Measurements from ENCODE around the gene EHMT1. TPM values are rescaled to one million over a fixed set of nuclear protein-coding genes. Genes with fewer than 3 reads are reported as not detected.
"Not testable (repeated sequence)": the region's sequence is repeated elsewhere in the genome, so short reads cannot be mapped to it uniquely, and the experiment has no call there.

Gene EHMT1
- total and polyA plus RNA-seq, 2 donors: 37.3 to 56.9 TPM

DNA sequence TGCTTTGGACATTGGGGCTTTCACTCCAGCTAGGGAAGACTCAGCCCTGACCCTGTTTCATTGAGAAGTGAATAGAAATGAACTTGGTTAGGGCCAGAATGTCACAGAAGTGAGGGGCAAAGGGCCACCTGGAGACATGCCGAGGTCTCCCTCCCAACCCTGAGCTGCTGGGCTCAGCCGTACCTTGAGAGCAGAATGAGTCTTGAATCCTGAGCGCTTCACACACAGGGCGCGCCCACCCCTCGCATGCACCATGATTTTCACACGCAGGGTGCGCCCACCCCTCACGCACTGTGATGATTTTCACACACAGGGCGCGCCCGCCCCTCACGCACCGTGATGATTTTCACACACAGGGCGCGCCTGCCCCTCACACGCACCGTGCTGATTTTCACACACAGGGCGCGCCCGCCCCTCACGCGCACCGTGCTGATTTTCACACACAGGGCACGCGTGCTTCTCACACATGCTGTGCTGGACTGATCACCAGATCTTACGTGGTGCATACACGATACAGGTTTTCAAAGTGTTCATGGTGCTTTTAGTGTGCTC, 99.0 kb downstream of the EHMT1 start:
- Histone ChIP-seq H3K9me3 (ENCODE audit: control insufficient read depth in 2 of 2, insufficient read depth in 1 of 2, low read length in 1 of 2) (peaks cover 6 to 27% of the 10 kb centered on the region in 2 donors), H3K27ac (ENCODE audit: low read depth in 1 of 2, low read length in 1 of 2) (no peak overlapping the region), H3K27me3 (ENCODE audit: control insufficient read depth in 2 of 2, insufficient read depth in 1 of 2, low read length in 1 of 2) (no peaks in the 10 kb centered on the region), H3K36me3 (ENCODE audit: control insufficient read depth in 2 of 2, insufficient read depth in 2 of 2, low read length in 1 of 2) (peaks cover 41 to 61% of the 10 kb centered on the region in 2 donors), H3K4me3 (ENCODE audit: low read length in 2 of 2) (no peak overlapping the region), H3K4me1 (ENCODE audit: control insufficient read depth in 2 of 2, insufficient read depth in 2 of 2, low read length in 2 of 2) (peaks cover 0 to 5% of the 10 kb centered on the region in 2 donors)
- no peak for DNase-seq (ENCODE audit: low read depth in 6 of 9, low spot score in 9 of 9)
- 97% methylated on average over 28 of the region's 28 CpGs for WGBS

DNA sequence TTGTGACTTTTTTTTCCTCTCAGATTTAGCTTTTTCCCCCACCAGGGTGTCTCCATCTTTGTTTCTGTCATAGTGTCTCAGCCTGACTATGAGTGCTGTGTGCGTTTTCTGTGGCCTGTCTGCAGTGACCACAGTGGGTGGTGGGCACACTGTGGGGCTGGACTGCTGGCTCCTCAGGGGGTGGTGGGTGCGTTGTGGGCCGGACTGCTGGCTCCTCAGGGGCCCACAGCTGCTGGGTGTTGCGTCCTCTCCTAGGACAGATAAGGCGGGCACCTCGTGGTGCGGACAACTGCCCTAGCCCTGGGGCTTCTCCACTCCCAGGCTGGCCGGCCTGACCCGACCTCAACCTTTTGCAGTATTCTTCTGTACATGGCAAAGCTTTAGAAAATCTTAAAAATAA, 100.4 kb downstream of the EHMT1 start:
- H3K27me3 ChIP-seq (ENCODE audit: control insufficient read depth in 2 of 2, insufficient read depth in 1 of 2, low read length in 1 of 2): no peaks in the 10 kb centered on the region
- H3K4me3 ChIP-seq (ENCODE audit: low read length in 2 of 2): no peak overlapping the region
- DNase-seq (ENCODE audit: low read depth in 6 of 9, low spot score in 9 of 9): no peak
- H3K36me3 ChIP-seq (ENCODE audit: control insufficient read depth in 2 of 2, insufficient read depth in 2 of 2, low read length in 1 of 2): peaks cover 37 to 61% of the 10 kb centered on the region in 2 donors
- peaks cover 6 to 27% of the 10 kb centered on the region in 2 donors for H3K9me3 ChIP-seq (ENCODE audit: control insufficient read depth in 2 of 2, insufficient read depth in 1 of 2, low read length in 1 of 2)
- no peak overlapping the region for H3K27ac ChIP-seq (ENCODE audit: low read depth in 1 of 2, low read length in 1 of 2)
- H3K4me1 ChIP-seq (ENCODE audit: control insufficient read depth in 2 of 2, insufficient read depth in 2 of 2, low read length in 2 of 2): peaks cover 0 to 5% of the 10 kb centered on the region in 2 donors
- WGBS: 97% methylated on average over 9 of the region's 9 CpGs

DNA sequence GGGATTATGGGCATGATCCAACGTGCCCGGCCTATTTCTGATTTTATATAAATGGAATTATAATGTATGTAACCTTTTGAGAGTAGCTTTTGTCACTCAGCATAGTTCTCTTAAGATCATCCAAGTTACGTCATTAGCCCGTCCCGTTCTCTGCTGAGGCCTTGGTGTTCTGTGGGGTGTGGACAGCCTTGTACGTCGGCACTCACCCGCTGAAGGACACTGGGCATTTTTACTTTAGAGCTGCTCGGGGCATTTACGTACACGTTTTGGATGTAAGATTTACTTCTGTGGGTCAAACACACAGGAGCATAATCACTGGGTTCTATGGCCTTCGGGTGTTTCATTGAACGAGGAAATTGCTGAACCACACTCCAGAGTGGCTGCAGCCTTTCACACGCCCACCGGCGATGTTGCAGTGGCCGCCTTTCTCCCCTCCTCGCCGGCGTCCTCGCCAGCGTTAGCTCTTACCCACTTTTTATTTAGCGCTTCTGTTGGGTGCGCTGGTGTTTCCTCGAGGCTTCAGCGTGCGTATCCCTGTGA, 101.8 kb downstream of the EHMT1 start:
- DNase-seq (ENCODE audit: low read depth in 6 of 9, low spot score in 9 of 9): no peak
- Histone ChIP-seq H3K36me3 (ENCODE audit: control insufficient read depth in 2 of 2, insufficient read depth in 2 of 2, low read length in 1 of 2) (peaks cover 40 to 63% of the 10 kb centered on the region in 2 donors), H3K9me3 (ENCODE audit: control insufficient read depth in 2 of 2, insufficient read depth in 1 of 2, low read length in 1 of 2) (peaks cover 6 to 26% of the 10 kb centered on the region in 2 donors), H3K27ac (ENCODE audit: low read depth in 1 of 2, low read length in 1 of 2) (no peak overlapping the region), H3K4me1 (ENCODE audit: control insufficient read depth in 2 of 2, insufficient read depth in 2 of 2, low read length in 2 of 2) (peaks cover 0 to 5% of the 10 kb centered on the region in 2 donors), H3K27me3 (ENCODE audit: control insufficient read depth in 2 of 2, insufficient read depth in 1 of 2, low read length in 1 of 2) (no peaks in the 10 kb centered on the region), H3K4me3 (ENCODE audit: low read length in 2 of 2) (no peak overlapping the region)
- WGBS: 96% methylated on average over 27 of the region's 27 CpGs

DNA sequence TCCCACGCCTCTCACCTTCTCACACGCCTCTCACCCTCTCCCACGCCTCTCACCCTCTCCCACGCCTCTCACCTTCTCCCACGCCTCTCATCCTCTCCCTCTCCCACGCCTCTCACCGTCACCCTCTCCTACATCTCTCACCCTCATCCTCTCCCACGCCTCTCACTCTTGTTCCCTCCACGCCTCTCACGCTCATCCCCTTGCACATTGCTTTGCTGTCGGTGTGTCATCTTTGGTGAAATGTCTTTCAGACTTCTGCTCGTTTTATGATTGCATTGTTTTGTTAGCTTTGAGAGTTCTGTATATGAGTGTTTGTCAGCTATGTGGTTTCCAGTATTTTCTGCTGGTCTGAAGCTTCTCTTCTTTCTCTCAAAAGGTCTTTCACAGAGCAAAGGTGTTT, 102.7 kb downstream of the EHMT1 start:
- Histone ChIP-seq H3K27ac (ENCODE audit: low read depth in 1 of 2, low read length in 1 of 2) (no peak overlapping the region), H3K4me1 (ENCODE audit: control insufficient read depth in 2 of 2, insufficient read depth in 2 of 2, low read length in 2 of 2) (peaks cover 0 to 5% of the 10 kb centered on the region in 2 donors), H3K36me3 (ENCODE audit: control insufficient read depth in 2 of 2, insufficient read depth in 2 of 2, low read length in 1 of 2) (peaks cover 39 to 69% of the 10 kb centered on the region in 2 donors), H3K27me3 (ENCODE audit: control insufficient read depth in 2 of 2, insufficient read depth in 1 of 2, low read length in 1 of 2) (no peaks in the 10 kb centered on the region), H3K9me3 (ENCODE audit: control insufficient read depth in 2 of 2, insufficient read depth in 1 of 2, low read length in 1 of 2) (peaks cover 4 to 21% of the 10 kb centered on the region in 2 donors), H3K4me3 (ENCODE audit: low read length in 2 of 2) (no peak overlapping the region)
- 95% methylated on average over 12 of the region's 12 CpGs for WGBS
- DNase-seq (ENCODE audit: low read depth in 6 of 9, low spot score in 9 of 9): no peak

DNA sequence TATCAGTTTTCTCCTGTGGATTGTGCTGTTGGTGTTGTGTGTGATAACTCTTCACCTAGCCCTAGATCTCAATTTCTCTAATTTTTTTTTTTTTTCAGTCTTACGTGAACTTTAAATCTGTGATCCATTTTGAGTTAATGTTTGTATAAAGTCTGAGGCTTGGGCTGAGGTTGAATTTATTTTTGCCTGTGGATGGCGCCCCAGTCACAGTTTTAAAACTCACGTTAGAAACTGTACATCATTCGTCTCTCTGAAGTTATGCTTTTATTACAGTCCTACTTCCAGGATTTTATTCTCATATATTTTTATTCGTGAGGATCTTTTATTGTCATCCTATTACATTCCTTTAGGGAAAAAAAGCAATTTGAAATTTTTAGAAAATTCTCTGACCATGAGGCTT, 103.1 kb downstream of the EHMT1 start:
- no peak overlapping the region for H3K4me3 ChIP-seq (ENCODE audit: low read length in 2 of 2)
- DNase-seq (ENCODE audit: low read depth in 6 of 9, low spot score in 9 of 9): peak in 1 of 9 donors; percentile 21
- H3K9me3 ChIP-seq (ENCODE audit: control insufficient read depth in 2 of 2, insufficient read depth in 1 of 2, low read length in 1 of 2): peaks cover 3 to 17% of the 10 kb centered on the region in 2 donors
- no peak overlapping the region for H3K27ac ChIP-seq (ENCODE audit: low read depth in 1 of 2, low read length in 1 of 2)
- peaks cover 0 to 5% of the 10 kb centered on the region in 2 donors for H3K4me1 ChIP-seq (ENCODE audit: control insufficient read depth in 2 of 2, insufficient read depth in 2 of 2, low read length in 2 of 2)
- H3K36me3 ChIP-seq (ENCODE audit: control insufficient read depth in 2 of 2, insufficient read depth in 2 of 2, low read length in 1 of 2): peaks cover 39 to 69% of the 10 kb centered on the region in 2 donors
- 94% methylated on average over 5 of the region's 5 CpGs for WGBS
- H3K27me3 ChIP-seq (ENCODE audit: control insufficient read depth in 2 of 2, insufficient read depth in 1 of 2, low read length in 1 of 2): no peaks in the 10 kb centered on the region

DNA sequence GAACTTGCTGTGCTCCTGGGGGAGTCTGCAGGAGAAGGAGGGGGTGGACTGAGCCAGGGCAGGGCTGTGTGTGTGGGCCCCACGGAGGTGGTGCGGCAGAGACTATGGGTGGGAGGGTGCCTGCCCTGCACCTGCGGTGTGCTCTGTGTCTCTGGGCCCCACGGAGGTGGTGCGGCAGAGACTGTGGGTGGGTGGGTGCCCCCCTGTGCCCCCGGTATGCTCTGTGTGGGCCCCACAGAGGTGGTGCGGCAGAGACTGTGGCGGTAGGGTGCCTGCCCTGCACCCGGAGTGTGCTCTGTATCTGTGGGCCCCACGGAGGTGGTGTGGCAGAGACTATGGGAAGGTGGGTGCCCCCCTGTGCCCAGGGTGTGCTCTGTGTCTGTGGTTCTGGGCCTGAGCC, 103.7 kb downstream of the EHMT1 start:
- Histone ChIP-seq H3K4me1 (ENCODE audit: control insufficient read depth in 2 of 2, insufficient read depth in 2 of 2, low read length in 2 of 2) (peaks cover 0 to 5% of the 10 kb centered on the region in 2 donors), H3K36me3 (ENCODE audit: control insufficient read depth in 2 of 2, insufficient read depth in 2 of 2, low read length in 1 of 2) (peaks cover 34 to 64% of the 10 kb centered on the region in 2 donors), H3K27ac (ENCODE audit: low read depth in 1 of 2, low read length in 1 of 2) (peak overlapping the region in 1 of 2 donors; percentile 31), H3K27me3 (ENCODE audit: control insufficient read depth in 2 of 2, insufficient read depth in 1 of 2, low read length in 1 of 2) (no peaks in the 10 kb centered on the region), H3K4me3 (ENCODE audit: low read length in 2 of 2) (no peak overlapping the region), H3K9me3 (ENCODE audit: control insufficient read depth in 2 of 2, insufficient read depth in 1 of 2, low read length in 1 of 2) (peaks cover 3 to 13% of the 10 kb centered on the region in 2 donors)
- peak in 2 of 9 donors; percentile 10 to 29 for DNase-seq (ENCODE audit: low read depth in 6 of 9, low spot score in 9 of 9)
- 78% methylated on average over 10 of the region's 10 CpGs for WGBS

DNA sequence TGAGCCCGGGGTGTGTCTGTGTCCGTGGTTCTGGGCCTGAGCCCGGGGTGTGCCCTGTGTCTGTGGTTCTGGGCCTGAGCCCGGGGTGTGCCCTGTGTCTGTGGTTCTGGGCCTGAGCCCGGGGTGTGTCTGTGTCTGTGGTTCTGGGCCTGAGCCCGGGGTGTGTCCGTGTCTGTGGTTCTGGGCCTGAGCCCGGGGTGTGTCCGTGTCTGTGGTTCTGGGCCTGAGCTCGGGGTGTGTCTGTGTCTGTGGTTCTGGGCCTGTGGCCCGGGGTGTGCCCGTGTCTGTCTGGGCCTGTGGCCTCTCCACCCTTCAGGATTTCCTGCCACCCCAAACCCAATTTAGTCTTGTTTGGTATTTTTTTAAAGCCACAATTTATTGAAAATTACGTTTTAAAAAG, 104.6 kb downstream of the EHMT1 start:
- 64% methylated on average over 13 of the region's 13 CpGs for WGBS
- H3K27ac ChIP-seq (ENCODE audit: low read depth in 1 of 2, low read length in 1 of 2); H3K4me3 ChIP-seq (ENCODE audit: low read length in 2 of 2); DNase-seq (ENCODE audit: low read depth in 6 of 9, low spot score in 9 of 9); H3K9me3 ChIP-seq (ENCODE audit: control insufficient read depth in 2 of 2, insufficient read depth in 1 of 2, low read length in 1 of 2); H3K4me1 ChIP-seq (ENCODE audit: control insufficient read depth in 2 of 2, insufficient read depth in 2 of 2, low read length in 2 of 2); H3K27me3 ChIP-seq (ENCODE audit: control insufficient read depth in 2 of 2, insufficient read depth in 1 of 2, low read length in 1 of 2): not testable (repeated sequence)
- H3K36me3 ChIP-seq (ENCODE audit: control insufficient read depth in 2 of 2, insufficient read depth in 2 of 2, low read length in 1 of 2): peaks cover 30 to 64% of the 10 kb centered on the region in 2 donors

DNA sequence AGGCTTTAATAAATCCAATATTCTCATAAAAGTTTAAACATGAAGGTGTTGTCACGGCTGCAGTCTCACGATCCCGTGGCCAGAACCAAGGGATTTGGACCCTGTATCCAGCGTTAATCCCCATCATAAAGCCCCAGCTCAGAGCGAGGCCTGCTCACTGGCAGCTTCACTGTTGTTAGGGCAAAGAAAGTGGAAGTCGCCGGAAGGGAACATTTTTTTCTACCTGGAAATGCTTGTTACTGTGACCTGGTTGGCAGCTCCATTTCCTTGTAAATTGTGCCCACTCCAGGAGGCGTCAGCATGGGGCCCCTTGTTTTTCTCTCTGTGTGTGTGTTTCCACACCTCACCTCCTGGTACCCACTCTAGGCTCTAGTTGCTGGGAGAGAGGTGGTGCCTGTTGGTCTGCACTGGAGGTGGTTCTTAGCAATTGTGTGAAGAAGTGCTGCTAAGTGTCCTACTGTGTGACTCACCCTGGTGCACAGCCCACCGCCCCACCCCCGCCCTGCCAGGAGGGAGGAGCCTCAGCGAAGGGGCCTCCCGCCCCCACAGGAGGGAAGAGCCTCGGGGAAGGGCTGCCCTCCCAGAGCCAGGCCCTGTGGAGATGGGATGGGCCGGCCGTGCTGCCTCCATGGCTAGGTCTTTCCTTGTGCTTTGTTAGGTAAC, 105.1 kb downstream of the EHMT1 start:
- no peaks in the 10 kb centered on the region for H3K27me3 ChIP-seq (ENCODE audit: control insufficient read depth in 2 of 2, insufficient read depth in 1 of 2, low read length in 1 of 2)
- H3K9me3 ChIP-seq (ENCODE audit: control insufficient read depth in 2 of 2, insufficient read depth in 1 of 2, low read length in 1 of 2): peaks cover 0 to 6% of the 10 kb centered on the region in 2 donors
- peaks cover 34 to 66% of the 10 kb centered on the region in 2 donors for H3K36me3 ChIP-seq (ENCODE audit: control insufficient read depth in 2 of 2, insufficient read depth in 2 of 2, low read length in 1 of 2)
- H3K4me1 ChIP-seq (ENCODE audit: control insufficient read depth in 2 of 2, insufficient read depth in 2 of 2, low read length in 2 of 2): peaks cover 0 to 5% of the 10 kb centered on the region in 2 donors
- no peak overlapping the region for H3K4me3 ChIP-seq (ENCODE audit: low read length in 2 of 2)
- 95% methylated on average over 15 of the region's 15 CpGs for WGBS
- H3K27ac ChIP-seq (ENCODE audit: low read depth in 1 of 2, low read length in 1 of 2): no peak overlapping the region
- no peak for DNase-seq (ENCODE audit: low read depth in 6 of 9, low spot score in 9 of 9)

DNA sequence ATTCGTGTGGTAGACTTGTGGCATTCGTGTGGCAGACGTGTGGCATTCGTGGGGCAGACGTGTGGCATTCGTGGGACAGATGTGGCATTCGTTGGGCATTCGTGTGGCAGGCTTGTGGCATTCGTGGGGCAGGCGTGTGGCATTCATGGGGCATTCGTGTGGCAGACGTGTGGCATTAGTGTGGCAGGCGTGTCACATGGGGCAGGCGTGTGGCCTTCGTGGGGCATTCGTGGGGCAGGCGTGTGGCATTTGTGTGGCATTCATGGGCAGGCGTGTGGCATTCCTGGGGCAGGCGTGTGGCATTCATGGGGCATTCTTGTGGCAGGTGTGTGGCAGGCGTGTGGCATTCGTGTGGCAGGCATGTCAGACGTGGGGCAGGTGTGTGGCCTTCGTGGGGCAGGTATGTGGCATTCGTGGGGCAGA, 106.0 kb downstream of the EHMT1 start:
- 96% methylated on average over 24 of the region's 24 CpGs for WGBS
- Histone ChIP-seq H3K27me3 (ENCODE audit: control insufficient read depth in 2 of 2, insufficient read depth in 1 of 2, low read length in 1 of 2) (no peaks in the 10 kb centered on the region), H3K4me3 (ENCODE audit: low read length in 2 of 2) (no peak overlapping the region), H3K4me1 (ENCODE audit: control insufficient read depth in 2 of 2, insufficient read depth in 2 of 2, low read length in 2 of 2) (peaks cover 0 to 5% of the 10 kb centered on the region in 2 donors), H3K9me3 (ENCODE audit: control insufficient read depth in 2 of 2, insufficient read depth in 1 of 2, low read length in 1 of 2) (peaks cover 0 to 6% of the 10 kb centered on the region in 2 donors), H3K36me3 (ENCODE audit: control insufficient read depth in 2 of 2, insufficient read depth in 2 of 2, low read length in 1 of 2) (peaks cover 32 to 63% of the 10 kb centered on the region in 2 donors), H3K27ac (ENCODE audit: low read depth in 1 of 2, low read length in 1 of 2) (no peak overlapping the region)
- DNase-seq (ENCODE audit: low read depth in 6 of 9, low spot score in 9 of 9): no peak
